DMS53 (cell line): ENCODE data around the gene GSAP.
A peak's percentile ranks its signal among the peaks of the same experiment; 100 is the strongest.
"Not testable (repeated sequence)": the region's sequence is repeated elsewhere in the genome, so short reads cannot be mapped to it uniquely, and the experiment has no call there.

ENCODE experiments used
- DNase-seq: peaks from one replicate; lab custom pipeline; 2025; lab: John Stamatoyannopoulos, UW

Gene GSAP

GRCh38 chr7:77415823-77416620 lies at the start of gene GSAP:
Gene GSAP, minus strand, starts transcription at chr7:77416349. Its CDS starts 28 bp downstream, at chr7:77416321.
- DNase-seq, result peak; percentile 91

GRCh38 chr7:77465256-77465655 lies 49.1 kb upstream of the GSAP start:
- DNase-seq, result no peak

- DNase-seq, result no peak
Measured at GRCh38 chr7:77464589-77464988, 48.4 kb upstream of the GSAP start.

GRCh38 chr7:77463632-77464031 lies 47.5 kb upstream of the GSAP start:
- not testable (repeated sequence) for DNase-seq

GRCh38 chr7:77461842-77462241 lies 45.7 kb upstream of the GSAP start:
- DNase-seq, result no peak

GRCh38 chr7:77461246-77461645 lies 45.1 kb upstream of the GSAP start:
- no peak for DNase-seq

GRCh38 chr7:77460057-77460486 lies 43.9 kb upstream of the GSAP start:
- peak; percentile 80 for DNase-seq

GRCh38 chr7:77459311-77459726 lies 43.2 kb upstream of the GSAP start:
- peak; percentile 91 for DNase-seq

- DNase-seq, result peak; percentile 53
Measured at GRCh38 chr7:77458786-77459185, 42.6 kb upstream of the GSAP start.

- peak; percentile 47 for DNase-seq
Measured at GRCh38 chr7:77457779-77458178, 41.6 kb upstream of the GSAP start.

- DNase-seq, result no peak
Measured at GRCh38 chr7:77456696-77457095, 40.5 kb upstream of the GSAP start.

GRCh38 chr7:77455321-77455720 lies 39.2 kb upstream of the GSAP start:
- DNase-seq, result peak; percentile 98

- peak; percentile 84 for DNase-seq
Measured at GRCh38 chr7:77454802-77455201, 38.7 kb upstream of the GSAP start.

GRCh38 chr7:77453531-77453930 lies 37.4 kb upstream of the GSAP start:
- DNase-seq, result no peak

GRCh38 chr7:77451950-77452349 lies 35.8 kb upstream of the GSAP start:
- DNase-seq, result not testable (repeated sequence)

GRCh38 chr7:77450613-77451012 lies 34.5 kb upstream of the GSAP start:
- no peak for DNase-seq

- no peak for DNase-seq
Measured at GRCh38 chr7:77450054-77450453, 33.9 kb upstream of the GSAP start.

GRCh38 chr7:77447616-77448015 lies 31.5 kb upstream of the GSAP start:
- DNase-seq, result no peak

- no peak for DNase-seq
Measured at GRCh38 chr7:77444123-77444522, 28.0 kb upstream of the GSAP start.

GRCh38 chr7:77443042-77443441 lies 26.9 kb upstream of the GSAP start:
- DNase-seq, result no peak

GRCh38 chr7:77442636-77443035 lies 26.5 kb upstream of the GSAP start:
- DNase-seq, result peak; percentile 16

- peak; percentile 68 for DNase-seq
Measured at GRCh38 chr7:77441046-77441445, 24.9 kb upstream of the GSAP start.

GRCh38 chr7:77439572-77439971 lies 23.4 kb upstream of the GSAP start:
- peak; percentile 80 for DNase-seq

- no peak for DNase-seq
Measured at GRCh38 chr7:77438131-77438530, 22.0 kb upstream of the GSAP start.
